DND-41 (cell line): ENCODE results near the gene SLX4IP.

ENCODE experiments used
- ATAC-seq: fragments of 200-7000 bp; cut with Tn5 transposase; 3 replicates; pipeline ENCODE4 v1.9.1; 2021; ENCODE audit warnings: low read depth; ENCODE audit not compliant: insufficient read depth
- DNase-seq: peaks from one replicate; pipeline ENCODE4 v3.0.0-alpha.2; 2020
- H2AFZ ChIP-seq: 2 replicates; pipeline ENCODE4 v1.6.0; 2012; ENCODE audit warnings: low read depth, low read length
- H3K27ac ChIP-seq: 2 replicates; pipeline ENCODE4 v1.5.1; 2012; ENCODE audit warnings: low read length, inconsistent platforms
- H3K27me3 ChIP-seq: fragments of 200-600 bp; sonication (generic); 2 replicates; pipeline ENCODE4 v1.6.0; 2012; ENCODE audit warnings: low read length, mild to moderate bottlenecking, inconsistent platforms; ENCODE audit not compliant: insufficient read depth, poor library complexity
- H3K36me3 ChIP-seq: 2 replicates; pipeline ENCODE4 v1.5.1; 2012; ENCODE audit warnings: low read length, inconsistent platforms; ENCODE audit not compliant: insufficient read depth
- H3K4me1 ChIP-seq: 2 replicates; pipeline ENCODE4 v1.5.1; 2012; ENCODE audit warnings: mild to moderate bottlenecking, low read length; ENCODE audit not compliant: insufficient read depth
- H3K4me2 ChIP-seq: 2 replicates; pipeline ENCODE4 v1.6.0; 2012; ENCODE audit warnings: mild to moderate bottlenecking, moderate library complexity, low read length, inconsistent platforms; ENCODE audit not compliant: insufficient read depth
- H3K4me3 ChIP-seq, 2 experiments: fragments of 200-600 bp in 1 of 2; shearing (Covaris generic) in 1 of 2; 2 replicates each; pipeline ENCODE4 v1.5.1; 2012 to 2016; ENCODE audit warnings: inconsistent platforms in 2 of 2, low read length in 2 of 2, mild to moderate bottlenecking in 2 of 2, low read depth in 1 of 2, moderate library complexity in 1 of 2
- H3K79me2 ChIP-seq: 2 replicates; pipeline ENCODE4 v1.6.0; 2012; ENCODE audit warnings: low read length, inconsistent platforms; ENCODE audit not compliant: insufficient read depth
- H3K9ac ChIP-seq: 2 replicates; pipeline ENCODE4 v1.6.0; 2012; ENCODE audit warnings: low read depth, mild to moderate bottlenecking, inconsistent platforms, low read length, moderate library complexity
- H3K9me3 ChIP-seq: 2 replicates; pipeline ENCODE4 v1.5.1; 2012; ENCODE audit warnings: low read length, moderate library complexity, mild to moderate bottlenecking, inconsistent platforms; ENCODE audit not compliant: insufficient read depth, severe bottlenecking
- H4K20me1 ChIP-seq: 2 replicates; pipeline ENCODE4 v1.6.0; 2012; ENCODE audit warnings: low read length; ENCODE audit not compliant: insufficient read depth
- EZH2 ChIP-seq: IDR thresholded peaks from 3 replicates; pipeline ENCODE4 v1.6.1; 2012; ENCODE audit warnings: borderline replicate concordance, low read depth, mild to moderate bottlenecking, moderate library complexity, low read length, inconsistent platforms; ENCODE audit not compliant: severe bottlenecking
- TF ChIP-seq, protein P1 (sequence below): IDR thresholded peaks from 2 replicates; pipeline ENCODE4 v1.5.1; 2012; ENCODE audit warnings: borderline replicate concordance, low read length, moderate library complexity, mild to moderate bottlenecking; ENCODE audit not compliant: poor library complexity, severe bottlenecking; ENCODE audit errors: extremely low read depth

SLX4IP gene

DNA sequence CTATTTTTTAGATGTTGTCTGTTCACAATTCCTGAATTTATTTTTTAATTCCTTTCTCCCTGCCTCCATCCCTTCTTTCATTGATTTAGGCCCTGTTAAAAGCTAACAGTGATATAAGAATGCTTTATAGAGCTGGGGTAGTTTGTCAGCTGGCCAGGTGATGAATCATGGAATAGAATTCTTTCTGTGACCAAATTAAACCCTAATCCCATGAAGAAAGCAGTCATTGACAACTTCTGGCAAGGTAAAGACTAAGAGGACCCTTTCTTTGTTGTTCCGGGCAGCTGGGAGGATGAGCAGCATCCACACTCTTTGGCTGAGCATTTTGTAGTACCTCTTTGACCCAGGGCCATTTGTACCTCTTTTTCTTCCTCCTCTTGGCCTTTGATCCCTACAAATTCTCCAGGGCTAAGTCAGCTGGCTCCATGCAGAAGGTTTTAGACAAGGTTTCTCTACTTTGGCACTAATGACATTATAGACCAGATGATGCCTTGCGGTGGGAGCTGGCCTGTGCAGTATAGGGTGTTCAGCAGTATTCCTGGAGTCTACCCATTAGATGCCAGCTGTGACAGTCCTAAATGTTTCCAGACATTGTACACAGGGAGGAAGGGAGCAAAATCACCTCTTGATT lies 102.9 kb downstream of the SLX4IP start:
- H3K27ac ChIP-seq: no peak overlapping the region
- TF ChIP-seq, protein P1, sequence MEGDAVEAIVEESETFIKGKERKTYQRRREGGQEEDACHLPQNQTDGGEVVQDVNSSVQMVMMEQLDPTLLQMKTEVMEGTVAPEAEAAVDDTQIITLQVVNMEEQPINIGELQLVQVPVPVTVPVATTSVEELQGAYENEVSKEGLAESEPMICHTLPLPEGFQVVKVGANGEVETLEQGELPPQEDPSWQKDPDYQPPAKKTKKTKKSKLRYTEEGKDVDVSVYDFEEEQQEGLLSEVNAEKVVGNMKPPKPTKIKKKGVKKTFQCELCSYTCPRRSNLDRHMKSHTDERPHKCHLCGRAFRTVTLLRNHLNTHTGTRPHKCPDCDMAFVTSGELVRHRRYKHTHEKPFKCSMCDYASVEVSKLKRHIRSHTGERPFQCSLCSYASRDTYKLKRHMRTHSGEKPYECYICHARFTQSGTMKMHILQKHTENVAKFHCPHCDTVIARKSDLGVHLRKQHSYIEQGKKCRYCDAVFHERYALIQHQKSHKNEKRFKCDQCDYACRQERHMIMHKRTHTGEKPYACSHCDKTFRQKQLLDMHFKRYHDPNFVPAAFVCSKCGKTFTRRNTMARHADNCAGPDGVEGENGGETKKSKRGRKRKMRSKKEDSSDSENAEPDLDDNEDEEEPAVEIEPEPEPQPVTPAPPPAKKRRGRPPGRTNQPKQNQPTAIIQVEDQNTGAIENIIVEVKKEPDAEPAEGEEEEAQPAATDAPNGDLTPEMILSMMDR: no peak
- TF ChIP-seq EZH2: no peak
- ATAC-seq (no peak), DNase-seq (no peak)
- H3K4me1 ChIP-seq: peaks cover 12% of the 10 kb centered on the region
- H2AFZ ChIP-seq: no peak overlapping the region
- H3K9me3 ChIP-seq: no peaks in the 10 kb centered on the region
- H3K27me3 ChIP-seq: no peaks in the 10 kb centered on the region
- H3K9ac ChIP-seq: no peak overlapping the region
- H3K4me3 ChIP-seq: no peak overlapping the region
- peaks cover 11% of the 10 kb centered on the region; the same call in 1 of the 2 replicates for H3K79me2 ChIP-seq
- H3K36me3 ChIP-seq: no peaks in the 10 kb centered on the region
- no peak overlapping the region for H3K4me2 ChIP-seq
- H4K20me1 ChIP-seq: peaks cover 7% of the 10 kb centered on the region; the same call in 1 of the 2 replicates

DNA sequence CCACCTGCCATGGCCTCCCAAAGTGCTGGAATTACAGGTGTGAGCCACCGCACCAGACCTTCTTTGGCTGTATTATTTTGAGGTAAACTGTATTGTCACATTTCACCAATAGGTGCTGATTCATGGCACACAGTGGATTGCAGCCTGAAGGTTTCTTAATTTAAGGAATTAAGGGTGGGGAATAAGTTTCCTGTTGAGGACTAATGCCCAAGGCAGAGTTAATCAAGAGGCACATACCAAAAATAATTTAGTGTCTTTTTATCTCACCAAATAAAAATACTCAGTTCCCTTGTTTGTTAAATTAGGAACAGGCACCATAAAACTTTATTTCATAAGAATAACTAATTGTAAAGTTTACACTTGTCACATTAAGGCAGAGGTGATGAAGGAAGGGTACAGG lies 103.7 kb downstream of the SLX4IP start:
- Histone ChIP-seq H3K4me1 (peaks cover 12% of the 10 kb centered on the region), H3K9ac (no peak overlapping the region), H3K4me2 (no peak overlapping the region), H3K36me3 (no peaks in the 10 kb centered on the region), H4K20me1 (peaks cover 7% of the 10 kb centered on the region; the same call in 1 of the 2 replicates), H3K9me3 (no peaks in the 10 kb centered on the region), H3K79me2 (peaks cover 17% of the 10 kb centered on the region), H3K27me3 (no peaks in the 10 kb centered on the region), H2AFZ (no peak overlapping the region), H3K27ac (no peak overlapping the region), H3K4me3 (no peak overlapping the region)
- TF ChIP-seq, protein P1: no peak
- no peak for TF ChIP-seq EZH2
- ATAC-seq: no peak
- DNase-seq: no peak

DNA sequence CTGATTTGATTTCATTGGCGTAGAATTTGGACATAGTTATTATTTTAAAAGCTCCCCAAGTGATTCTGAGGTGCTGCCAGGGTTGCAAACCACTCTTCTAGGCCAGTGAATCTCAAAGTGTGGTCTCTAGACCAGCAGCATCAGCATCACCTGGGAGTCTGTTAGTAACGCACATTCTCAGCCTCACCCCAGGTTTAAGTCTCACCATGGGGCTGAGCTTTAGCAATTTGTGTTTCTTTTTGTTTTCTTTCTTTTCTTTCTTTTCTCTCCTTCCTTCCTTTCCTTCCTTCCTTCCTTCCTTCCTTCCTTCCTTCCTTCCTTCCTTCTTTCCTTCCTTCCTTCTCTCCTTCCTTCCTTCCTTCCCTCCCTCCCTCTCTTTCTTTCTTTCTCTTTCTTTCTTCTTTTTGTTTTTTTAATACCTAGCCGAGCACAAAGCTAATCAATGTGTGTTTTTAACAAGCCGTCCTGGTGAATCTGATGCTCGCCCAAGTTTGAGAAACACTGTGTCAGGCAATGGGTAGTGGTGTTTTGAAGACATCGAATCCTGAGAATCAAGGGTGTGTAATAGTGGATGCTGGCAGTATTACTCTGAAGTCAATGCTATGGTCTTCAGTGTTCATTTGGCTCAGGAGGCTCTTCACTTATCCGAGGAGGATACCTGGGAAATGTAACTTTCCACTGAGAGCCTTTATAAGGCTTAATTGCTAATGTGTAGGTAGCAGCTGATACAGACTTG lies 104.9 kb downstream of the SLX4IP start:
- Histone ChIP-seq H3K4me1 (peaks cover 12% of the 10 kb centered on the region), H4K20me1 (peaks cover 13% of the 10 kb centered on the region; the same call in 1 of the 2 replicates), H3K9me3 (no peaks in the 10 kb centered on the region), H3K4me2 (0 out of 2 replicates have a peak overlapping the region, but pooled peaks have one; percentile 9), H2AFZ (no peak overlapping the region), H3K36me3 (no peaks in the 10 kb centered on the region), H3K27ac (no peak overlapping the region), H3K27me3 (no peaks in the 10 kb centered on the region), H3K9ac (no peak overlapping the region), H3K4me3 (no peak overlapping the region), H3K79me2 (peaks cover 17% of the 10 kb centered on the region)
- no peak for TF ChIP-seq EZH2
- TF ChIP-seq, protein P1: no peak
- ATAC-seq (no peak; the same call in 2 of the 3 replicates), DNase-seq (no peak)
